Fibroblast of mammary gland (primary cell): ENCODE data around the gene PKD2.
A peak's percentile ranks its signal among the peaks of the same experiment; 100 is the strongest.

ENCODE experiments used
- DNase-seq: peaks from one replicate; pipeline ENCODE4 v3.0.0-alpha.2; 2010; ENCODE audit warnings: low read depth
- H3K4me3 ChIP-seq: 2 replicates; pipeline ENCODE4 v1.5.1; 2011; ENCODE audit warnings: low read depth, mild to moderate bottlenecking, low read length, moderate library complexity; ENCODE audit not compliant: control insufficient read depth
- CTCF ChIP-seq: conservative IDR thresholded peaks from 2 replicates; pipeline ENCODE4 v1.5.1; 2011; ENCODE audit warnings: low read depth, low read length, inconsistent platforms; ENCODE audit not compliant: control insufficient read depth, insufficient read depth

PKD2 gene

GRCh38 chr4:88033309-88033708 is 25.9 kb downstream of the PKD2 start:
- H3K4me3 ChIP-seq: no peak overlapping the region
- TF ChIP-seq CTCF: peak; percentile 73
- DNase-seq: peak; percentile 75

- H3K4me3 ChIP-seq: no peak overlapping the region
- TF ChIP-seq CTCF: no peak
- DNase-seq: no peak
Measured at GRCh38 chr4:88035292-88035691, 27.9 kb downstream of the PKD2 start.

- no peak overlapping the region for H3K4me3 ChIP-seq
- no peak for DNase-seq
- TF ChIP-seq CTCF: no peak
Measured at GRCh38 chr4:88037447-88037846, 30.0 kb downstream of the PKD2 start.

GRCh38 chr4:88037936-88038335 is 30.5 kb downstream of the PKD2 start:
- TF ChIP-seq CTCF: no peak
- H3K4me3 ChIP-seq: no peak overlapping the region
- DNase-seq: no peak

- TF ChIP-seq CTCF: no peak
- DNase-seq: no peak
- no peak overlapping the region for H3K4me3 ChIP-seq
Measured at GRCh38 chr4:88040707-88041106, 33.3 kb downstream of the PKD2 start.

GRCh38 chr4:88041626-88042025 is 34.2 kb downstream of the PKD2 start:
- H3K4me3 ChIP-seq: no peak overlapping the region
- no peak for DNase-seq
- no peak for TF ChIP-seq CTCF

- H3K4me3 ChIP-seq: no peak overlapping the region
- no peak for TF ChIP-seq CTCF
- DNase-seq: no peak
Measured at GRCh38 chr4:88043001-88043400, 35.6 kb downstream of the PKD2 start.
